ENCODE results near the gene RPTOR.
"Not testable (repeated sequence)": the region's sequence is repeated elsewhere in the genome, so short reads cannot be mapped to it uniquely, and the experiment has no call there.

GRCh38 chr17:80743973-80744372 is 199.3 kb downstream of the RPTOR start:
- not testable (repeated sequence) for TF ChIP-seq CTCF (IDR thresholded peaks at IDR 0.05; ENCODE audit: extremely low read depth in 1 of 2, insufficient read depth in 1 of 2, low read depth in 1 of 2, low read length in 2 of 2); EZH2 (IDR thresholded peaks at IDR 0.05; ENCODE audit: borderline replicate concordance, low read depth, low read length, severe bottlenecking); POLR2A (IDR thresholded peaks at IDR 0.05; ENCODE audit: low read depth, low read length); POLR2AphosphoS5 (IDR thresholded peaks at IDR 0.05; ENCODE audit: insufficient read depth, low read depth, low read length); JUN (IDR thresholded peaks at IDR 0.05; ENCODE audit: borderline replicate concordance, insufficient read depth, insufficient read length, low read depth)
- TF ChIP-seq, protein P1, sequence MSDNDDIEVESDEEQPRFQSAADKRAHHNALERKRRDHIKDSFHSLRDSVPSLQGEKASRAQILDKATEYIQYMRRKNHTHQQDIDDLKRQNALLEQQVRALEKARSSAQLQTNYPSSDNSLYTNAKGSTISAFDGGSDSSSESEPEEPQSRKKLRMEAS (IDR thresholded peaks at IDR 0.05; ENCODE audit: insufficient read depth, insufficient read length) = not testable (repeated sequence)

Measured in endothelial cell of umbilical vein (primary cell).